SU-DHL-6 (cell line): Measurements from ENCODE around the gene LLGL2.

ENCODE experiments used
- H2AFZ ChIP-seq: fragments of 200-600 bp; sonication (generic); 2 replicates; pipeline ENCODE4 v1.6.1; 2014; ENCODE audit warnings: low read depth, mild to moderate bottlenecking, moderate library complexity, mixed read lengths, antibody characterized with exemption, low read length; ENCODE audit not compliant: severe bottlenecking
- H3F3A ChIP-seq: fragments of 200-600 bp; shearing (Covaris generic); 2 replicates; pipeline ENCODE4 v1.6.0; 2016; ENCODE audit warnings: antibody characterized with exemption, mild to moderate bottlenecking; ENCODE audit not compliant: insufficient read depth
- H3K27ac ChIP-seq: fragments of 200-600 bp; sonication (generic); 2 replicates; pipeline ENCODE4 v1.5.1; 2016; ENCODE audit warnings: low read depth, mild to moderate bottlenecking, low read length, moderate library complexity, mixed read lengths
- H3K27me3 ChIP-seq: fragments of 200-600 bp; sonication (generic), shearing (Covaris generic); 2 replicates; pipeline ENCODE4 v1.6.0; 2014; ENCODE audit warnings: mild to moderate bottlenecking, low read length
- H3K36me3 ChIP-seq: fragments of 200-600 bp; sonication (generic); 2 replicates; pipeline ENCODE4 v1.6.1; 2014; ENCODE audit warnings: mild to moderate bottlenecking, low read length, mixed read lengths
- H3K4me2 ChIP-seq: fragments of 300-600, 200-600 bp; shearing (Covaris generic), sonication (generic); 2 replicates; pipeline ENCODE4 v1.6.0; 2014; ENCODE audit warnings: low read length, low read depth, mild to moderate bottlenecking; ENCODE audit not compliant: poor library complexity, severe bottlenecking
- H3K4me3 ChIP-seq: fragments of 200-600 bp; sonication (generic); 2 replicates; pipeline ENCODE4 v1.5.1; 2014; ENCODE audit warnings: antibody characterized with exemption, low read length, mild to moderate bottlenecking, mixed read lengths; ENCODE audit not compliant: insufficient read depth, poor library complexity, severe bottlenecking
- H3K79me2 ChIP-seq: fragments of 200-600 bp; sonication (generic); 2 replicates; pipeline ENCODE4 v1.6.1; 2014; ENCODE audit warnings: mild to moderate bottlenecking, low read length, moderate library complexity; ENCODE audit not compliant: insufficient read depth
- H3K9ac ChIP-seq: fragments of 200-600 bp; sonication (generic); 2 replicates; pipeline ENCODE4 v1.7.0; 2014; ENCODE audit warnings: mild to moderate bottlenecking, low read length
- H3K9me2 ChIP-seq: fragments of 200-600 bp; sonication (generic); replicated peaks from 2 replicates; pipeline ENCODE4 v1.6.1; 2014; ENCODE audit warnings: low read length; ENCODE audit not compliant: insufficient read depth
- H3K9me3 ChIP-seq: fragments of 200-600 bp; sonication (generic); 2 replicates; pipeline ENCODE4 v1.6.1; 2014; ENCODE audit warnings: low read length, mixed read lengths; ENCODE audit not compliant: insufficient read depth
- H4K20me1 ChIP-seq: fragments of 200-600 bp; sonication (generic); 2 replicates; pipeline ENCODE4 v1.6.1; 2014; ENCODE audit warnings: low read depth, mild to moderate bottlenecking, antibody characterized with exemption, low read length, moderate library complexity, mixed read lengths
- EZH2phosphoT487 ChIP-seq: fragments of 200-600 bp; sonication (generic), shearing (Covaris generic); conservative IDR thresholded peaks from 2 replicates; pipeline ENCODE4 v1.6.1; 2018; ENCODE audit warnings: mild to moderate bottlenecking, antibody characterized with exemption, low read length, moderate library complexity, mixed read lengths
- TF ChIP-seq, protein P1 (sequence below): fragments of 200-600 bp; sonication (generic); IDR thresholded peaks from one replicate; pipeline ENCODE4 v1.5.1; 2017; ENCODE audit warnings: antibody characterized with exemption, mild to moderate bottlenecking, low read length, moderate library complexity; ENCODE audit not compliant: insufficient read depth, poor library complexity, severe bottlenecking

LLGL2 gene

DNA sequence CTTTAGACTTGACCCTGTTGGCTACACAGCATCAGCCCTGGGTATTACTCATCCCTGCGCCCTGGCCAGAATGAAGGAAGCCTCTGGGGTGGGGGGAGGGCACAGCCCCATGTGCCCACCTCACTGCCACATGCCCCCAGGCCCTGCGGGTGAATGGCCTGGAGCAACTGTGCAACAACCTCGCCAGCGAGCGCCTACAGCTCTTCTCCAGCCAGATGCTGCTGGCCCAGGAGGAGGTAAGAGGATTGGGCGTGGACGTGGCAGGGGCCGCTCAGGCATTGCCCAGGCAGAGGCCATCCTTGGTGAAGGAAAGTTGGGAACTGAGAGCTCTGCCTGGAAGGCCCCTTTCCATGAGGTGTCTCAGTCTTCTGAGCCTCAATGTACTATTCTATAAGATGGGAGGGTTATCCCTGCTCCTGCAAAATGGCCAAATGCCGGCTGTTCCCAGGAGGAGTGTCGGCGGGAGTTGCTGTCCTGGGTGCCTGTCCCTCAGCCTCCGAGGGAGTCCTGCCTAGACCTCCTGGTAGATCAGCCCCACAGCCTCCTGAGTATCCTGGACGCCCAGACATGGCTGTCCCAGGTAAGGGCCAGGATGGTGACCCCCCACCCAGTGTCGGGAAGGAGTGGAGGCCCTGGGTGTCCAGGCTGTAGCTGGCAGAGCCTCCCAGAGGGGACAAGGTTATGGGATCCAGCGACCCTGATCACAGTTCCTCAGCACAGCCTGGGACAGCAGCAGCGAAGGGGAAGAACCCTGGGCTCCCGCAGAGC lies 71.0 kb downstream of the LLGL2 start:
- TF ChIP-seq EZH2phosphoT487: no peak
- TF ChIP-seq, protein P1, sequence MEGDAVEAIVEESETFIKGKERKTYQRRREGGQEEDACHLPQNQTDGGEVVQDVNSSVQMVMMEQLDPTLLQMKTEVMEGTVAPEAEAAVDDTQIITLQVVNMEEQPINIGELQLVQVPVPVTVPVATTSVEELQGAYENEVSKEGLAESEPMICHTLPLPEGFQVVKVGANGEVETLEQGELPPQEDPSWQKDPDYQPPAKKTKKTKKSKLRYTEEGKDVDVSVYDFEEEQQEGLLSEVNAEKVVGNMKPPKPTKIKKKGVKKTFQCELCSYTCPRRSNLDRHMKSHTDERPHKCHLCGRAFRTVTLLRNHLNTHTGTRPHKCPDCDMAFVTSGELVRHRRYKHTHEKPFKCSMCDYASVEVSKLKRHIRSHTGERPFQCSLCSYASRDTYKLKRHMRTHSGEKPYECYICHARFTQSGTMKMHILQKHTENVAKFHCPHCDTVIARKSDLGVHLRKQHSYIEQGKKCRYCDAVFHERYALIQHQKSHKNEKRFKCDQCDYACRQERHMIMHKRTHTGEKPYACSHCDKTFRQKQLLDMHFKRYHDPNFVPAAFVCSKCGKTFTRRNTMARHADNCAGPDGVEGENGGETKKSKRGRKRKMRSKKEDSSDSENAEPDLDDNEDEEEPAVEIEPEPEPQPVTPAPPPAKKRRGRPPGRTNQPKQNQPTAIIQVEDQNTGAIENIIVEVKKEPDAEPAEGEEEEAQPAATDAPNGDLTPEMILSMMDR: no peak
- H3K9ac ChIP-seq: no peak overlapping the region
- no peaks in the 10 kb centered on the region for H3K9me2 ChIP-seq

DNA sequence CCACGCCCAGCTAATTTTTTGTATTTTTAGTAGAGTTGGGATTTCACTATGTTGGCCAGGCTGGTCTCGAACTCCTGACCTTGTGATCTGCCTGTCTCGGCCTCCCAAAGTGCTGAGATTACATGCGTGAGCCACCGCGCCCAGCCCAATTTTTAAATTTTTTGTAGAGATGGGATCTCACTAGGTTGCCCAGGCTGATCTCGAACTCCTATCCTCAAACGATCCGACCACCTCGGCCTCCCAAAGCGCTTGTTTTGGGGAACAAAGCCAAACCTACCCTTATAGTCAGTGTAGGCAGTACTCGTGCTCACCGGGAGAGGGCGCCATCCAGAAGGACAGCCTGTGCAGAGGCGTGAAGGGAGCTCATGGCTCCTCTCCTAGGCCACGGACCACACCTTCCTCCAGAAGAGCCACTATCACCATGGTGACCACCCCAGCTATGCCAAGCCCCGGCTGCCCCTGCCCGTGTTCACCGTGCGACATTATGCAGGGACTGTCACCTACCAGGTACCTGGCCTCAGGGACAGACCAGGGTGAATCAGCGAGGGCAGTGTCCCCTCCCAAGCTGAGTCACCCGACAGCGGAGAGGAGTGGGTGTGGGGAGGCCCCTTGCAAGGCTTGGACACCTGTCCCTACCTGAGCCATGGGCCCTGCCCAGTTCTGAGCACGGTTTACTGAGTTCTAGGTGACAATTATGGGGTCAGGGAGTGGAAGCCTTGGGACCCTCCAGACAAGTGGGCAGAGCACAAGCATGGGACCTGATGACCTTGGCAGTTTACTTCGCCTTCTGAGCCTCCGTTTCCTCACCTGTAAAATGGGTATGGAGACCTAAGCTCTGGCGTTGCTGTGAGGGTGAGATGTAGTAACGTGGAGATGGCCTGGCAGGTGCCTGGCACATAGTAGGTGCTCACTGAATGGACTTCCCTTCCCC lies 75.8 kb downstream of the LLGL2 start:
- Histone ChIP-seq H2AFZ (no peak overlapping the region), H3K27me3 (no peaks in the 10 kb centered on the region), H3K4me2 (no peak overlapping the region), H3K9me2 (no peaks in the 10 kb centered on the region), H3K4me3 (no peak overlapping the region), H3K79me2 (no peaks in the 10 kb centered on the region), H4K20me1 (no peaks in the 10 kb centered on the region), H3K27ac (no peak overlapping the region), H3K9me3 (no peaks in the 10 kb centered on the region), H3F3A (no peaks in the 10 kb centered on the region), H3K9ac (no peak overlapping the region), H3K36me3 (no peaks in the 10 kb centered on the region)
- no peak for TF ChIP-seq EZH2phosphoT487
- TF ChIP-seq, protein P1: peak; percentile 88

More for the DNA sequence above, 71.0 kb downstream of the LLGL2 start:
- Histone ChIP-seq H3K4me3 (no peak overlapping the region), H3K27ac (no peak overlapping the region), H3K79me2 (no peaks in the 10 kb centered on the region), H2AFZ (no peak overlapping the region), H3K4me2 (no peak overlapping the region), H3K36me3 (no peaks in the 10 kb centered on the region), H3F3A (no peaks in the 10 kb centered on the region), H4K20me1 (no peaks in the 10 kb centered on the region), H3K27me3 (no peaks in the 10 kb centered on the region), H3K9me3 (no peaks in the 10 kb centered on the region)

DNA sequence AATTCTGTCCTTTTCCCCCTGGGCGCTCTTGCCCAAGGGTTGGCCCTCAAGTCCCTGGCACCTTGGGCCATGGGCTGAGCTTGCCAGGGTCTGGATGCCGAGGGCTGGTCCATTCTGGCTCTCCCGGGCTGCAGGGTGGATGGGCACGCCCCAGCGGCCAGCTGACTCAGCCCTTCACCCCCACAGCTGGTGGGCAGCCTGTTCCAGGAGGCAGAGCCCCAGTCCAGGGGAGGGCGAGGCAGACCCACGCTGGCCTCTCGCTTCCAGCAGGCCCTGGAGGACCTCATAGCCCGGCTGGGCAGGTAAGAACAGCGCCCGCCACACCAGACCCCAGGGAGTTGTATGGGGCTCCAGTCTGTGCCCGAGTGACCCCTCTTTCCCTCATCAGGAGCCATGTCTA lies 77.1 kb downstream of the LLGL2 start:
- no peaks in the 10 kb centered on the region for H3F3A ChIP-seq
- H3K36me3 ChIP-seq: no peaks in the 10 kb centered on the region
- H3K9me2 ChIP-seq: no peaks in the 10 kb centered on the region
- H3K4me3 ChIP-seq: no peak overlapping the region
- no peaks in the 10 kb centered on the region for H3K27me3 ChIP-seq
- TF ChIP-seq, protein P1: no peak
- TF ChIP-seq EZH2phosphoT487: no peak
- H3K9me3 ChIP-seq: no peaks in the 10 kb centered on the region
- no peak overlapping the region for H3K4me2 ChIP-seq
- no peaks in the 10 kb centered on the region for H4K20me1 ChIP-seq
- H3K27ac ChIP-seq: no peak overlapping the region
- H2AFZ ChIP-seq: no peak overlapping the region
- no peaks in the 10 kb centered on the region for H3K79me2 ChIP-seq
- H3K9ac ChIP-seq: no peak overlapping the region
